Adrenal gland (tissue), 5 donors: ENCODE results near the gene C2CD4B.

ENCODE experiments used
- CTCF ChIP-seq, 6 experiments: fragments of 450-650 bp in 4 of 6; fragments of 200-600 bp in 2 of 6; sonication (generic) in 1 of 6; IDR thresholded peaks; 1 replicate in 5 of 6; 2 replicates in 1 of 6; pipeline versions ENCODE4 v1.5.1 to v1.8.0; 2016 to 2021; ENCODE audit warnings: antibody characterized with exemption in 6 of 6, mild to moderate bottlenecking in 2 of 6, moderate library complexity in 1 of 6
- POLR2A ChIP-seq, 2 donors: fragments of 450-650 bp; IDR thresholded peaks; one replicate each; pipeline ENCODE4 v1.6.1; 2017; ENCODE audit warnings: antibody characterized with exemption in 2 of 2, mild to moderate bottlenecking in 2 of 2, moderate library complexity in 1 of 2
- donor health status: DM: no; HTN: no; CAD: no.

GRCh38 chr15:62133141-62133540 lies 31.9 kb downstream of the C2CD4B start:
- TF ChIP-seq CTCF (IDR thresholded peaks at IDR 0.05) (no peak), POLR2A (IDR thresholded peaks at IDR 0.05) (no peak)
